IMR-90 (cell line): ENCODE results near the gene XRCC3. TPM values are rescaled to one million over a fixed set of nuclear protein-coding genes. Genes with fewer than 3 reads are reported as not detected.

Source experiments
- ATAC-seq: fragments of 200-7000 bp; cut with Tn5 transposase; 2 replicates; pipeline ENCODE4 v1.9.1; 2020; ENCODE audit warnings: low read depth, mild to moderate bottlenecking, moderate library complexity
- BruUV-seq: library from RNA; stranded (reverse); fragments of 400-500 nt; replicated peaks from 2 replicates; lab custom pipeline; 2021; lab: Mats Ljungman, UMichigan
- CTCF ChIA-PET: fragments of 300-600 bp; formaldehyde crosslinking; extraction: SDS; loops from one replicate; lab custom pipeline; 2021; ENCODE audit warnings: antibody characterized with exemption; lab: Yijun Ruan, JAX
- POLR2A ChIA-PET: fragments of 300-600 bp; sonication (Branson Sonifier 250); formaldehyde crosslinking; loops from one replicate; lab custom pipeline; 2022; ENCODE audit warnings: antibody characterized with exemption; ENCODE audit not compliant: unreplicated experiment; lab: Charles Lee
- DNase-seq: peaks from one replicate; pipeline ENCODE4 v3.0.0; 2013
- H2AFZ ChIP-seq: replicated peaks from 2 replicates; pipeline ENCODE3; 2013; ENCODE audit warnings: low read length, mild to moderate bottlenecking; ENCODE audit not compliant: poor library complexity
- H2AK5ac ChIP-seq: 2 replicates; pipeline ENCODE4 v1.6.1; 2013; ENCODE audit warnings: low read depth, low read length, inconsistent platforms
- H2AK9ac ChIP-seq: replicated peaks from 2 replicates; pipeline ENCODE3; 2013; ENCODE audit warnings: mild to moderate bottlenecking, low read depth, low read length, moderate library complexity; ENCODE audit not compliant: poor library complexity
- H2BK120ac ChIP-seq: 2 replicates; pipeline ENCODE4 v1.6.1; 2013; ENCODE audit warnings: low read depth, low read length, inconsistent platforms
- H2BK15ac ChIP-seq: 3 replicates; pipeline ENCODE4 v1.6.1; 2013; ENCODE audit warnings: low read depth, low read length, inconsistent platforms
- H2BK20ac ChIP-seq: 2 replicates; pipeline ENCODE4 v1.6.1; 2013; ENCODE audit warnings: low read depth, mild to moderate bottlenecking, inconsistent platforms, low read length, moderate library complexity
- H2BK5ac ChIP-seq: 2 replicates; pipeline ENCODE4 v1.6.1; 2013; ENCODE audit warnings: mild to moderate bottlenecking, low read depth, low read length, inconsistent platforms; ENCODE audit not compliant: poor library complexity, severe bottlenecking
- H3K14ac ChIP-seq: replicated peaks from 2 replicates; pipeline ENCODE4 v1.6.1; 2013; ENCODE audit warnings: low read depth, low read length, inconsistent platforms
- H3K18ac ChIP-seq: 2 replicates; pipeline ENCODE4 v1.6.1; 2013; ENCODE audit warnings: low read depth, low read length, control low read depth
- H3K23ac ChIP-seq: 2 replicates; pipeline ENCODE4 v1.6.1; 2013; ENCODE audit warnings: low read depth, low read length, inconsistent platforms
- H3K27ac ChIP-seq: 2 replicates; pipeline ENCODE4 v1.5.1; 2013; ENCODE audit warnings: mild to moderate bottlenecking, control low read depth, low read length; ENCODE audit not compliant: insufficient read depth
- H3K27me3 ChIP-seq: 2 replicates; pipeline ENCODE4 v1.6.1; 2013; ENCODE audit warnings: low read length; ENCODE audit not compliant: control insufficient read depth, insufficient read depth
- H3K36me3 ChIP-seq: 2 replicates; pipeline ENCODE4 v1.6.1; 2013; ENCODE audit warnings: low read length, mixed read lengths; ENCODE audit not compliant: control insufficient read depth, insufficient read depth
- H3K4ac ChIP-seq: 2 replicates; pipeline ENCODE4 v1.6.1; 2013; ENCODE audit warnings: low read depth, low read length, inconsistent platforms
- H3K4me1 ChIP-seq: 2 replicates; pipeline ENCODE4 v1.6.1; 2013; ENCODE audit warnings: low read length, mixed read lengths; ENCODE audit not compliant: control insufficient read depth, insufficient read depth
- H3K4me2 ChIP-seq: 2 replicates; pipeline ENCODE4 v1.6.1; 2013; ENCODE audit warnings: low read depth, mild to moderate bottlenecking, control low read depth, low read length, moderate library complexity
- H3K4me3 ChIP-seq: 2 replicates; pipeline ENCODE4 v1.5.1; 2013; ENCODE audit warnings: low read depth, mild to moderate bottlenecking, control low read depth, low read length, moderate library complexity; ENCODE audit not compliant: insufficient read depth
- H3K56ac ChIP-seq: 2 replicates; pipeline ENCODE4 v1.6.1; 2013; ENCODE audit warnings: low read length, inconsistent platforms; ENCODE audit not compliant: insufficient read depth; ENCODE audit errors: extremely low read depth
- H3K79me1 ChIP-seq, 2 experiments: 2 replicates each; pipeline ENCODE4 v1.6.1; 2013; ENCODE audit warnings: low read length in 2 of 2, inconsistent platforms in 1 of 2, low read depth in 1 of 2
- H3K9ac ChIP-seq: 2 replicates; pipeline ENCODE4 v1.6.1; 2013; ENCODE audit warnings: low read depth, low read length, control low read depth
- H3K9me1 ChIP-seq: 2 replicates; pipeline ENCODE4 v1.6.1; 2013; ENCODE audit warnings: low read length, inconsistent platforms; ENCODE audit not compliant: insufficient read depth
- H3K9me3 ChIP-seq: 2 replicates; pipeline ENCODE4 v1.6.1; 2013; ENCODE audit warnings: low read length; ENCODE audit not compliant: control insufficient read depth, insufficient read depth
- H4K20me1 ChIP-seq: 2 replicates; pipeline ENCODE4 v1.6.1; 2013; ENCODE audit warnings: low read length, inconsistent platforms; ENCODE audit not compliant: insufficient read depth
- H4K5ac ChIP-seq: 2 replicates; pipeline ENCODE4 v1.6.1; 2013; ENCODE audit warnings: mild to moderate bottlenecking, low read depth, low read length, control low read depth
- H4K8ac ChIP-seq, 2 experiments: 2 replicates each; pipeline ENCODE4 v1.6.1; 2013; ENCODE audit warnings: low read depth in 2 of 2, low read length in 2 of 2, control low read depth in 1 of 2, inconsistent platforms in 1 of 2
- H4K91ac ChIP-seq: 2 replicates; pipeline ENCODE4 v1.6.1; 2013; ENCODE audit warnings: low read depth, low read length, inconsistent platforms; ENCODE audit not compliant: insufficient read depth
- BHLHE40 ChIP-seq: fragments of 150-350 bp; IDR thresholded peaks from 2 replicates; pipeline ENCODE4 v1.6.1; 2016; ENCODE audit warnings: mild to moderate bottlenecking, low read depth, low read length
- ELK1 ChIP-seq: fragments of 150-350 bp; IDR thresholded peaks from 2 replicates; pipeline ENCODE4 v1.6.1; 2016; ENCODE audit warnings: low read depth, mild to moderate bottlenecking, low read length, moderate library complexity, borderline replicate concordance
- FOS ChIP-seq: fragments of 150-350 bp; IDR thresholded peaks from 2 replicates; pipeline ENCODE4 v1.6.1; 2016; ENCODE audit warnings: low read depth, low read length
- MAFK ChIP-seq: IDR thresholded peaks from 2 replicates; pipeline ENCODE4 v1.6.1; 2012; ENCODE audit warnings: low read depth, low read length, improper control_type of control experiment
- MAZ ChIP-seq: IDR thresholded peaks from 2 replicates; pipeline ENCODE4 v1.6.1; 2012; ENCODE audit warnings: low read depth, mild to moderate bottlenecking, low read length, improper control_type of control experiment, moderate library complexity, borderline replicate concordance
- MXI1 ChIP-seq: IDR thresholded peaks from 2 replicates; pipeline ENCODE4 v1.6.1; 2012; ENCODE audit warnings: low read depth, mild to moderate bottlenecking, low read length, moderate library complexity, borderline replicate concordance
- NFE2L2 ChIP-seq: fragments of 150-350 bp; IDR thresholded peaks from 2 replicates; pipeline ENCODE4 v1.6.1; 2016; ENCODE audit warnings: low read depth, mild to moderate bottlenecking, low read length
- POLR2A ChIP-seq: IDR thresholded peaks from 2 replicates; pipeline ENCODE4 v1.6.1; 2012; ENCODE audit warnings: mild to moderate bottlenecking, low read depth, low read length
- RCOR1 ChIP-seq: IDR thresholded peaks from 2 replicates; pipeline ENCODE4 v1.6.1; 2012; ENCODE audit warnings: mild to moderate bottlenecking, low read length, improper control_type of control experiment; ENCODE audit not compliant: insufficient replicate concordance
- SMC3 ChIP-seq: fragments of 150-350 bp; IDR thresholded peaks from 2 replicates; pipeline ENCODE4 v1.6.1; 2016; ENCODE audit warnings: low read depth, mild to moderate bottlenecking, antibody characterized with exemption, low read length, moderate library complexity
- WGBS, 2 experiments: methylation state at CpG; one replicate each; pipeline versions ENCODE4 v1.1.5 to v1.1.7; 2013; ENCODE audit warnings: missing lambda C conversion rate in 2 of 2; ENCODE audit not compliant: insufficient read length in 1 of 2; ENCODE audit errors: extremely low coverage in 2 of 2; 5-methylcytosine and 5-hydroxymethylcytosine counted together
- dilution Hi-C: fragments of 300-500 bp; cut with HindIII; formaldehyde crosslinking; loops from one replicate; pipeline ENCODE4 v1.14.3; 2018; ENCODE audit warnings: low sequenced_read_pairs; ENCODE audit not compliant: unreplicated experiment
- in situ Hi-C: fragments of 300-500 bp; cut with MboI; formaldehyde crosslinking; loops from 3 replicates; pipeline ENCODE4 v1.14.3; 2019; ENCODE audit warnings: low sequenced_read_pairs, inconsistent platforms, mixed read lengths
- intact Hi-C: fragments of 100-400 bp; cut with micrococcal nuclease; formaldehyde crosslinking; loops from 2 replicates; pipeline ENCODE4 v1.10.0; 2022
- polyA plus RNA-seq, 3 experiments: library from polyadenylated mRNA; depleted of rRNA; stranded (reverse); fragments of >200 nt; gene quantifications; 2 replicates each; pipeline ENCODE4 v1.2.3, GENCODE V29; 2012; ENCODE audit warnings: low replicate concordance in 1 of 3
- total RNA-seq: library from RNA; depleted of rRNA; stranded (reverse); fragments of >200 nt; gene quantifications from 2 replicates; pipeline ENCODE4 v1.2.3, GENCODE V29; 2012
- TF ChIP-seq, protein P1 (sequence below): fragments of 150-350 bp; IDR thresholded peaks from 2 replicates; pipeline ENCODE4 v1.6.1; 2017; ENCODE audit warnings: mild to moderate bottlenecking, antibody characterized with exemption, low read length, low read depth

The XRCC3 gene
- total and polyA plus RNA-seq, 2 of the 4 experiments (the other 2 are of a cell fraction), result 8.1 to 9.5 TPM

DNA sequence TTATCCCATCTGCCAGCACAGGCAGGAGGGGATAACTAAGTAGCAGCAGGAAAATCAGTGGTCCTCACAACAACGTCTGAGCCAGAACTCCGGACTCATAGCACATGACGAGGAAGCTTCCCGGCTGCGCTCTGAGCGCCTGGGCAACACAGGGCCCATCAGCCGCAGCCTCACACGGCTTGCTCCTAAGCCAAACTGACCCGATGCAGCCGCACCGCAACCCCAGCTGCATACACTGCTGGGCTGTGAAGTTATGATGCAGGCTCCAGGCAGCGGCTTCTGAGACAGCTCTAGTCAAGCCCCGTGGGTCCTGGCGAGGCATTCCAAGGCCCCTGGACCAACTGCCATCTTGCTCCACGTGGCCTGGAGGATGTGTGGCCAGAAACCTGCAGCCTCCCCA, 28.4 kb upstream of the XRCC3 start:
- dilution Hi-C loops (no loop called here), intact Hi-C loops (no loop called here), in situ Hi-C loops (no loop called here)
- Histone ChIP-seq H4K5ac (no peak overlapping the region), H4K8ac (no peak overlapping the region), H4K20me1 (no peaks in the 10 kb centered on the region), H4K91ac (no peak overlapping the region), H3K14ac (no peak overlapping the region), H3K4me2 (no peak overlapping the region), H3K27me3 (no peaks in the 10 kb centered on the region), H3K4ac (no peak overlapping the region), H3K18ac (no peak overlapping the region), H2BK20ac (no peak overlapping the region), H2BK5ac (no peak overlapping the region), H2BK120ac (no peak overlapping the region), H3K79me1 (0 out of 4 replicates have a peak, but pooled peaks cover 0 to 2% of the 10 kb centered on the region in 2 experiments), H3K27ac (no peak overlapping the region), H3K4me3 (no peak overlapping the region), H3K36me3 (no peaks in the 10 kb centered on the region), H3K9ac (no peak overlapping the region), H3K4me1 (peaks cover 2% of the 10 kb centered on the region; the same call in 1 of the 2 replicates), H2AK9ac (no peak overlapping the region), H2AK5ac (no peak overlapping the region), H2BK15ac (no peak overlapping the region), H3K56ac (no peak overlapping the region), H3K9me3 (no peaks in the 10 kb centered on the region), H3K9me1 (peaks cover 7% of the 10 kb centered on the region; the same call in 1 of the 2 replicates), H3K23ac (no peak overlapping the region), H2AFZ (no peak overlapping the region)
- WGBS, 2 experiments, result 84% methylated on average over 15 of the region's 15 CpGs; no CpG with 5 or more reads in 1 of the 2 experiments
- ChIA-PET POLR2A (no interaction called here), CTCF (no interaction called here)
- DNase-seq, result no peak
- TF ChIP-seq, protein P1, sequence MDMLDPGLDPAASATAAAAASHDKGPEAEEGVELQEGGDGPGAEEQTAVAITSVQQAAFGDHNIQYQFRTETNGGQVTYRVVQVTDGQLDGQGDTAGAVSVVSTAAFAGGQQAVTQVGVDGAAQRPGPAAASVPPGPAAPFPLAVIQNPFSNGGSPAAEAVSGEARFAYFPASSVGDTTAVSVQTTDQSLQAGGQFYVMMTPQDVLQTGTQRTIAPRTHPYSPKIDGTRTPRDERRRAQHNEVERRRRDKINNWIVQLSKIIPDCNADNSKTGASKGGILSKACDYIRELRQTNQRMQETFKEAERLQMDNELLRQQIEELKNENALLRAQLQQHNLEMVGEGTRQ, result no peak
- TF ChIP-seq FOS (no peak), MAFK (no peak), ELK1 (no peak), BHLHE40 (no peak), MXI1 (no peak), SMC3 (no peak), RCOR1 (no peak), MAZ (no peak), NFE2L2 (no peak), POLR2A (no peak)
- no TSS peak for BruUV-seq
- ATAC-seq, result no peak
